Panc1 (cell line): ENCODE data around the gene ZNF121.

ENCODE experiments used
- CTCF ChIP-seq: fragments of 450-650 bp; IDR thresholded peaks from 2 replicates; pipeline ENCODE4 v1.5.1; 2017; ENCODE audit warnings: mild to moderate bottlenecking
- POLR2AphosphoS5 ChIP-seq: IDR thresholded peaks from 2 replicates; pipeline ENCODE4 v1.6.1; 2012; ENCODE audit warnings: mild to moderate bottlenecking, low read depth, low read length, moderate library complexity
- SIN3A ChIP-seq: IDR thresholded peaks from 2 replicates; pipeline ENCODE4 v1.6.1; 2012; ENCODE audit warnings: low read depth, mild to moderate bottlenecking, low read length, moderate library complexity, borderline replicate concordance; ENCODE audit not compliant: insufficient read depth
- TCF7L2 ChIP-seq: IDR thresholded peaks from 2 replicates; pipeline ENCODE4 v1.6.1; 2011; ENCODE audit warnings: mild to moderate bottlenecking, low read depth, low read length, inconsistent platforms
- TF ChIP-seq, protein P1 (sequence below), 2 experiments: IDR thresholded peaks; 2 replicates each; pipeline ENCODE4 v1.6.1; 2011 to 2012; ENCODE audit warnings: low read depth in 2 of 2, control low read depth in 1 of 2, low read length in 1 of 2, mild to moderate bottlenecking in 1 of 2, moderate library complexity in 1 of 2; ENCODE audit not compliant: insufficient read depth in 1 of 2

DNA sequence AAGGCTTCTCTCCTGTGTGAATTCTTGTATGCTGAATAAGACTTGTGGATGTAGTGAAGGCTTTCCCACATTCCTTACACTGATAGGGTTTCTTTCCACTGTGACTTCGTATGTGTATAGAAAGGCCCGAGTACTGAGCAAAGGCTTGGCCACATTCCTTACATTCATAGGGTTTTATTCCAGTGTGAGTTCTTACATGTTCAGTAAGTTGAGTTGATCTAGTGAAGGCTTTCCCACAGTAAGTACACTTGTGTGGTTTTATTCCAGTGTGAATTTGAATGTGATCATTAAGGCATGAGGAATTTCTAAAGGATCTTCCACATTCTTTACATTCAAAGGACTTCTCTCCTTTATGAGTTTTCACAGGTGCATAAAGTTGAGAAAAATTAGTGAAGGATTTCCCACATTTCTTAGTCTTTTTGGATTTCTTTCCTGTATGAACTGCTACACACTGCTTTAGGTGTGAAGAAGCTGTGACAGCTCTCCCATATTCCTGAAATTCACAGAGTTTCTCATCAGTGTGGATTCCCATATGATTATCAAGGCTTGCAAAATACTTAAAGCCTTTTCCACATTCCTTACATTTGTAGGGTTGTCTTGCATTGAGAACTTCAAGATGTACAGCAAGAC, 26.3 kb upstream of the ZNF121 start:
- TF ChIP-seq CTCF = no peak
- TF ChIP-seq POLR2AphosphoS5 = no peak
- no peak for TF ChIP-seq SIN3A
- TF ChIP-seq, protein P1, sequence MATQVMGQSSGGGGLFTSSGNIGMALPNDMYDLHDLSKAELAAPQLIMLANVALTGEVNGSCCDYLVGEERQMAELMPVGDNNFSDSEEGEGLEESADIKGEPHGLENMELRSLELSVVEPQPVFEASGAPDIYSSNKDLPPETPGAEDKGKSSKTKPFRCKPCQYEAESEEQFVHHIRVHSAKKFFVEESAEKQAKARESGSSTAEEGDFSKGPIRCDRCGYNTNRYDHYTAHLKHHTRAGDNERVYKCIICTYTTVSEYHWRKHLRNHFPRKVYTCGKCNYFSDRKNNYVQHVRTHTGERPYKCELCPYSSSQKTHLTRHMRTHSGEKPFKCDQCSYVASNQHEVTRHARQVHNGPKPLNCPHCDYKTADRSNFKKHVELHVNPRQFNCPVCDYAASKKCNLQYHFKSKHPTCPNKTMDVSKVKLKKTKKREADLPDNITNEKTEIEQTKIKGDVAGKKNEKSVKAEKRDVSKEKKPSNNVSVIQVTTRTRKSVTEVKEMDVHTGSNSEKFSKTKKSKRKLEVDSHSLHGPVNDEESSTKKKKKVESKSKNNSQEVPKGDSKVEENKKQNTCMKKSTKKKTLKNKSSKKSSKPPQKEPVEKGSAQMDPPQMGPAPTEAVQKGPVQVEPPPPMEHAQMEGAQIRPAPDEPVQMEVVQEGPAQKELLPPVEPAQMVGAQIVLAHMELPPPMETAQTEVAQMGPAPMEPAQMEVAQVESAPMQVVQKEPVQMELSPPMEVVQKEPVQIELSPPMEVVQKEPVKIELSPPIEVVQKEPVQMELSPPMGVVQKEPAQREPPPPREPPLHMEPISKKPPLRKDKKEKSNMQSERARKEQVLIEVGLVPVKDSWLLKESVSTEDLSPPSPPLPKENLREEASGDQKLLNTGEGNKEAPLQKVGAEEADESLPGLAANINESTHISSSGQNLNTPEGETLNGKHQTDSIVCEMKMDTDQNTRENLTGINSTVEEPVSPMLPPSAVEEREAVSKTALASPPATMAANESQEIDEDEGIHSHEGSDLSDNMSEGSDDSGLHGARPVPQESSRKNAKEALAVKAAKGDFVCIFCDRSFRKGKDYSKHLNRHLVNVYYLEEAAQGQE (IDR thresholded peaks at IDR 0.05; ENCODE audit: insufficient read depth in 1 of 2, low read depth in 2 of 2, low read length in 1 of 2) = no peak
- no peak for TF ChIP-seq TCF7L2
